OCI-LY3 (cell line): ENCODE measurements around the gene PNMT.

Source experiments
- CTCF ChIP-seq: fragments of 200-600, 300-600 bp; sonication (generic); IDR thresholded peaks from 2 replicates; pipeline ENCODE4 v1.5.1; 2014; ENCODE audit warnings: antibody characterized with exemption, low read length, low read depth
- EZH2phosphoT487 ChIP-seq: fragments of 200-600 bp; shearing (Covaris generic); IDR thresholded peaks from 2 replicates; pipeline ENCODE4 v1.6.1; 2018; ENCODE audit warnings: antibody characterized with exemption, mixed run types, low read depth

GRCh38 chr17:39628655-39629493, 39.4 kb upstream of the PNMT start:
- no peak for TF ChIP-seq CTCF
- TF ChIP-seq EZH2phosphoT487, result no peak
